GM19324 (cell line): ENCODE data around the gene CD300E.

Experiments used
- ATAC-seq: cut with Tn5 transposase; IDR thresholded peaks from one replicate; pipeline ENCODE4 v1.9.1; 2021; ENCODE audit warnings: mild to moderate bottlenecking, moderate library complexity; ENCODE audit not compliant: unreplicated experiment, low FRiP score

Gene CD300E

GRCh38 chr17:74569020-74570003 lies 54.2 kb downstream of the CD300E start:
- ATAC-seq, result no peak

- no peak for ATAC-seq
These were observed 55.2 kb downstream of the CD300E start for GRCh38 chr17:74568106-74568873.

GRCh38 chr17:74567397-74567796 lies 56.1 kb downstream of the CD300E start, which contains the start of gene CD300H:
CD300H (minus strand) TSS chr17:74567509.
- ATAC-seq, result no peak

- ATAC-seq, result no peak
These were observed 57.3 kb downstream of the CD300E start for GRCh38 chr17:74566132-74566753.

GRCh38 chr17:74565126-74565525 lies 58.4 kb downstream of the CD300E start:
- ATAC-seq, result no peak

GRCh38 chr17:74563358-74563757 lies 60.2 kb downstream of the CD300E start:
- ATAC-seq, result no peak

- no peak for ATAC-seq
These were observed 62.0 kb downstream of the CD300E start for GRCh38 chr17:74561586-74561985.
